HEK293 (cell line): Measurements from ENCODE around the gene ZNF668.
A peak's percentile ranks its signal among the peaks of the same experiment; 100 is the strongest.

Experiments used
- CTCF ChIA-PET: fragments of 350-600 bp; formaldehyde crosslinking; extraction: SDS; loops from one replicate; lab custom pipeline; 2021; ENCODE audit warnings: antibody characterized with exemption; lab: Yijun Ruan, JAX
- POLR2A ChIA-PET: fragments of 300-600 bp; formaldehyde crosslinking; extraction: SDS; loops from one replicate; lab custom pipeline; 2020; ENCODE audit warnings: antibody characterized with exemption, inconsistent platforms; lab: Yijun Ruan, JAX
- H3K27ac ChIP-seq: fragments of 200-500 bp; sonication (Bioruptor generic); 2 replicates; pipeline ENCODE4 v1.5.1; 2014; ENCODE audit warnings: low read depth, low read length, control low read depth, inconsistent platforms; ENCODE audit errors: extremely low read depth
- H3K36me3 ChIP-seq, 2 experiments: fragments of 200-500 bp in 1 of 2; sonication (Bioruptor generic) in 1 of 2; 1 replicate in 1 of 2; 2 replicates in 1 of 2; pipeline ENCODE4 v1.5.1; 2014 to 2017; ENCODE audit warnings: inconsistent platforms in 2 of 2, low read length in 2 of 2; ENCODE audit not compliant: control insufficient read depth in 2 of 2, insufficient read depth in 1 of 2
- H3K4me1 ChIP-seq: fragments of 200-500 bp; sonication (Bioruptor generic); 2 replicates; pipeline ENCODE4 v1.5.1; 2014; ENCODE audit warnings: mild to moderate bottlenecking, low read length, inconsistent platforms; ENCODE audit not compliant: control insufficient read depth, insufficient read depth
- H3K4me3 ChIP-seq: 2 replicates; pipeline ENCODE4 v1.5.1; 2011; ENCODE audit warnings: low read depth, mild to moderate bottlenecking, control low read depth, low read length, moderate library complexity
- H3K9me3 ChIP-seq: fragments of 200-500 bp; sonication (Bioruptor generic); 2 replicates; pipeline ENCODE4 v1.5.1; 2014; ENCODE audit warnings: low read depth, low read length, inconsistent platforms; ENCODE audit not compliant: control insufficient read depth, insufficient read depth
- AEBP2 ChIP-seq: fragments of 450-650 bp; formaldehyde crosslinking; IDR thresholded peaks from 2 replicates; pipeline ENCODE4 v1.5.1; 2016; ENCODE audit warnings: missing biosample characterization, missing genetic modification characterization, borderline replicate concordance
- KLF1 ChIP-seq: fragments of 450-650 bp; formaldehyde crosslinking; IDR thresholded peaks from 2 replicates; pipeline ENCODE4 v1.5.1; 2016; ENCODE audit warnings: missing biosample characterization, missing genetic modification characterization
- KLF17 ChIP-seq: fragments of 450-650 bp; formaldehyde crosslinking; IDR thresholded peaks from 2 replicates; pipeline ENCODE4 v1.5.1; 2016; ENCODE audit warnings: missing biosample characterization, missing genetic modification characterization
- MZF1 ChIP-seq: fragments of 450-650 bp; formaldehyde crosslinking; IDR thresholded peaks from 2 replicates; pipeline ENCODE4 v1.5.1; 2017; ENCODE audit warnings: missing biosample characterization, missing genetic modification characterization, borderline replicate concordance
- PRDM10 ChIP-seq: fragments of 450-650 bp; formaldehyde crosslinking; IDR thresholded peaks from 2 replicates; pipeline ENCODE4 v1.5.1; 2016; ENCODE audit warnings: missing biosample characterization, missing genetic modification characterization
- PRDM2 ChIP-seq: fragments of 450-650 bp; formaldehyde crosslinking; IDR thresholded peaks from 2 replicates; pipeline ENCODE4 v1.5.1; 2016; ENCODE audit warnings: missing biosample characterization, missing genetic modification characterization, borderline replicate concordance
- SP2 ChIP-seq: fragments of 450-650 bp; formaldehyde crosslinking; IDR thresholded peaks from 2 replicates; pipeline ENCODE4 v1.5.1; 2016; ENCODE audit warnings: missing biosample characterization, missing genetic modification characterization
- SP3 ChIP-seq: fragments of 450-650 bp; formaldehyde crosslinking; IDR thresholded peaks from 2 replicates; pipeline ENCODE4 v1.5.1; 2016; ENCODE audit warnings: missing biosample characterization, missing genetic modification characterization
- SP7 ChIP-seq: fragments of 450-650 bp; formaldehyde crosslinking; IDR thresholded peaks from 2 replicates; pipeline ENCODE4 v1.5.1; 2016; ENCODE audit warnings: missing biosample characterization, missing genetic modification characterization
- ZBTB17 ChIP-seq: fragments of 450-650 bp; formaldehyde crosslinking; IDR thresholded peaks from 2 replicates; pipeline ENCODE4 v1.5.1; 2016; ENCODE audit warnings: missing biosample characterization, missing genetic modification characterization
- ZEB2 ChIP-seq: fragments of 450-650 bp; formaldehyde crosslinking; IDR thresholded peaks from 2 replicates; pipeline ENCODE4 v1.5.1; 2016; ENCODE audit warnings: missing biosample characterization, missing genetic modification characterization
- ZNF155 ChIP-seq: fragments of 450-650 bp; formaldehyde crosslinking; IDR thresholded peaks from 2 replicates; pipeline ENCODE4 v1.5.1; 2016; ENCODE audit warnings: missing biosample characterization, missing genetic modification characterization
- ZNF184 ChIP-seq: fragments of 450-650 bp; IDR thresholded peaks from 2 replicates; pipeline ENCODE4 v1.5.1; 2018; ENCODE audit warnings: missing biosample characterization, mild to moderate bottlenecking, missing genetic modification characterization
- ZNF335 ChIP-seq: fragments of 450-650 bp; formaldehyde crosslinking; conservative IDR thresholded peaks from 2 replicates; pipeline ENCODE4 v1.5.1; 2016; ENCODE audit warnings: missing biosample characterization, missing genetic modification characterization
- ZNF366 ChIP-seq: fragments of 450-650 bp; formaldehyde crosslinking; conservative IDR thresholded peaks from 2 replicates; pipeline ENCODE4 v1.5.1; 2016; ENCODE audit warnings: missing biosample characterization, missing genetic modification characterization
- ZNF398 ChIP-seq: fragments of 450-650 bp; formaldehyde crosslinking; IDR thresholded peaks from 2 replicates; pipeline ENCODE4 v1.5.1; 2017; ENCODE audit warnings: missing biosample characterization, missing genetic modification characterization
- ZNF558 ChIP-seq: fragments of 450-650 bp; formaldehyde crosslinking; IDR thresholded peaks from 2 replicates; pipeline ENCODE4 v1.5.1; 2016; ENCODE audit warnings: missing biosample characterization, missing genetic modification characterization
- ZNF600 ChIP-seq: fragments of 450-650 bp; formaldehyde crosslinking; IDR thresholded peaks from 2 replicates; pipeline ENCODE4 v1.5.1; 2016; ENCODE audit warnings: missing biosample characterization, missing genetic modification characterization
- ZNF629 ChIP-seq: fragments of 450-650 bp; formaldehyde crosslinking; IDR thresholded peaks from 2 replicates; pipeline ENCODE4 v1.5.1; 2017; ENCODE audit warnings: missing biosample characterization, missing genetic modification characterization
- ZNF639 ChIP-seq: fragments of 450-650 bp; formaldehyde crosslinking; IDR thresholded peaks from 2 replicates; pipeline ENCODE4 v1.5.1; 2016; ENCODE audit warnings: missing biosample characterization, missing genetic modification characterization
- ZSCAN18 ChIP-seq: fragments of 450-650 bp; formaldehyde crosslinking; IDR thresholded peaks from 2 replicates; pipeline ENCODE4 v1.5.1; 2016; ENCODE audit warnings: missing biosample characterization, missing genetic modification characterization

The ZNF668 gene

GRCh38 chr16:31052114-31052513, 21.9 kb downstream of the ZNF668 start:
- TF ChIP-seq SP7 = peak; percentile 48; the same call in 1 of the 2 replicates
- peak; percentile 35; the same call in 1 of the 2 replicates for TF ChIP-seq PRDM10 (tag by site-specific recombination)
- TF ChIP-seq ZNF184 (tag by site-specific recombination) = peak; percentile 50; the same call in 1 of the 2 replicates
- TF ChIP-seq ZNF600 (tag by site-specific recombination) = 0 out of 2 replicates have a peak, but pooled peaks have one; percentile 41
- peak; percentile 85 for TF ChIP-seq KLF1
- TF ChIP-seq SP3 (tag by site-specific recombination) = peak; percentile 42
- no peak for TF ChIP-seq ZNF558 (tag by site-specific recombination)
- TF ChIP-seq ZSCAN18 (tag by site-specific recombination) = no peak
- TF ChIP-seq ZNF155 (tag by site-specific recombination) = no peak
- peak; percentile 27; the same call in 1 of the 2 replicates for TF ChIP-seq SP2 (tag by site-specific recombination)
- peak; percentile 44 for TF ChIP-seq ZNF629 (tag by site-specific recombination)
- TF ChIP-seq ZBTB17 (tag by site-specific recombination) = peak; percentile 30; the same call in 1 of the 2 replicates
- no peak for TF ChIP-seq PRDM2 (tag by site-specific recombination)
- no peak for TF ChIP-seq ZNF366 (tag by site-specific recombination)
- no peak for TF ChIP-seq AEBP2
- 0 out of 2 replicates have a peak, but pooled peaks have one; percentile 25 for TF ChIP-seq ZEB2 (tag by site-specific recombination)
- peak; percentile 44; the same call in 1 of the 2 replicates for TF ChIP-seq ZNF335 (tag by site-specific recombination)
- peak; percentile 52; the same call in 1 of the 2 replicates for TF ChIP-seq ZNF639
- TF ChIP-seq ZNF398 (tag by site-specific recombination) = peak; percentile 30; the same call in 1 of the 2 replicates
- TF ChIP-seq MZF1 (tag by site-specific recombination) = no peak
- TF ChIP-seq KLF17 = peak; percentile 90
- TF ChIP-seq, all 188 proteins: peak for 14
- ChIA-PET POLR2A (no interaction called here), CTCF (no interaction called here)
- Histone ChIP-seq H3K27ac (no peak overlapping the region), H3K9me3 (no peaks in the 10 kb centered on the region), H3K4me3 (no peak overlapping the region), H3K36me3 (no peaks in the 10 kb centered on the region), H3K4me1 (no peaks in the 10 kb centered on the region)
